Myocyte (in vitro differentiated cells): Measurements from ENCODE around the gene IFNGR1. TPM values are rescaled to one million over a fixed set of nuclear protein-coding genes. Genes with fewer than 3 reads are reported as not detected.

Source experiments
- DNase-seq: peaks from one replicate; pipeline ENCODE4 v3.0.0-alpha.2; 2012; ENCODE audit warnings: low read depth
- total RNA-seq: library from RNA; depleted of rRNA; stranded (reverse); fragments of >200 nt; gene quantifications from 2 replicates; pipeline ENCODE4 v1.2.3, GENCODE V29; 2014

Gene IFNGR1
- total RNA-seq, 1 donor from 2014 or later = 45.4 TPM

DNA sequence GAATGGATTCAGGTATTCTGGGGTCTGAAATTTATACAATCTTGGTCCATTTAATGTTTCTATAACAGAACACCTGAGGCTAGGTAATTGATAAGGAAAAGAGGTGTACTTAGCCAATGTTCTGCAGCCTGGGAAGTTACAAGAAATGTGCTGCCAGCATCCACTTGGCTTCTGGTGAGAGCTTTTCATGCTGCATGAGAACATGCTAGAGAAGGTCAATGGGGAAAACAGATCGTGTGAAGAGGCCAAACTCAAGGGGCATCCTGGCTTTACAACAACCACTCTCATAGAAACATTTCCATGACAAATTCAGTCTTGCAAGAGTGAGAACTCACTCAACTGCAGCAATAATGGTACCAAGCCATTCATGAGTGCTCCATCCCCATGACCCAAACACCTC, 62.5 kb downstream of the IFNGR1 start:
- DNase-seq = no peak

DNA sequence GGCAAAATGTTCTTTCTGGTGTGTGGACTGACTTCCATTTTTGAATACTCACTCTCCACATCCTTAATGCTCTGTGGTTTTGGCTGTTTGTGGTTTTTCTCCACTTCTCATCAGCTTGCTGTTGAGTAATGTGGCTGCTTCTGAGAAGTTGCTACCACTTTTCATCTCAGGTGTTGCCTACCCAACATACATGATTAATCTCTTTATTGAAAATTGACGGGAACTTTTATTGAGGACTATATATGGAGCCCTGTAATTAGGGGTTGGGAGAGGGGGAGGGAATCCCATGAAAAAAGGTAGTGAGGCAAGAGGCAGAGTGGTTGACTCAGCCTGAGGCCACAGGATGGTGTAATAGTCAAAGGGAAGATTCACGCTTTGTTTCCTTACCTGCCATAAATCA, 63.4 kb downstream of the IFNGR1 start:
- DNase-seq = peak; percentile 62

DNA sequence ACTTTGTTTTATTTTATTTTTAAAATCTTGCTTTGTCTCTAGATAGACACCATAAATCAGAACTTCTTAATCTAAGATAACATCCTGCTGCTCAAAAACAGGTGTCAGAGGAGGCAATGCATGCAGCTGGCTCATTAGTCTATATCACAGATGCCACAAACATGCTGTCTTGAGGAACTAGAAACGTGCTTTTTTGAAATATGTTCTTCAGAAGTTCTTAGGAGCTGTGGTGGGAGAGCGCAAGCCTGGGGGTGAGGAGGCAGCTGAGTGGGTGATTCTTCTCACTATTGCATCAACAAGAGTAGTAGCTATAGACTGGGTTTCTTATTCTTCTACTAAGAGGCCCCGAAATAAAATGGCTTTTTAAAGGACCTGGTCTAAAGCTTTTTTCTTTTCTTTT, 69.1 kb downstream of the IFNGR1 start:
- no peak for DNase-seq

DNA sequence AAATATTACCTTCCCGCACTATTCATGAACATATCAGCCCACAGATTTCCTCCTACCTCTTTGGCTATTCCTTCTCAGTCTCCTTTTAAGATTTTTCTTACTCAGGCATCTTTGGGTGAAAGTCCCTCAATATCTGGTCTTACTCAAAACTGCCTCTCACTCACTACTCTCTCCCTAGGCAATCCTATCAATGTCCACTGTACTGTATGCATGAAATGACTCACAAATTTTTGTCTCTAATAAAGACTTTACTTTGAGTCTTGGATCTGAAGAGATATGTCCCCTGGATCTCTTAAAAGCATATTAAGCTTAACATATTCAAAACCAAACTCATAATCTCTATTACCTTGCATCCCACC, 70.2 kb downstream of the IFNGR1 start:
- DNase-seq = no peak

DNA sequence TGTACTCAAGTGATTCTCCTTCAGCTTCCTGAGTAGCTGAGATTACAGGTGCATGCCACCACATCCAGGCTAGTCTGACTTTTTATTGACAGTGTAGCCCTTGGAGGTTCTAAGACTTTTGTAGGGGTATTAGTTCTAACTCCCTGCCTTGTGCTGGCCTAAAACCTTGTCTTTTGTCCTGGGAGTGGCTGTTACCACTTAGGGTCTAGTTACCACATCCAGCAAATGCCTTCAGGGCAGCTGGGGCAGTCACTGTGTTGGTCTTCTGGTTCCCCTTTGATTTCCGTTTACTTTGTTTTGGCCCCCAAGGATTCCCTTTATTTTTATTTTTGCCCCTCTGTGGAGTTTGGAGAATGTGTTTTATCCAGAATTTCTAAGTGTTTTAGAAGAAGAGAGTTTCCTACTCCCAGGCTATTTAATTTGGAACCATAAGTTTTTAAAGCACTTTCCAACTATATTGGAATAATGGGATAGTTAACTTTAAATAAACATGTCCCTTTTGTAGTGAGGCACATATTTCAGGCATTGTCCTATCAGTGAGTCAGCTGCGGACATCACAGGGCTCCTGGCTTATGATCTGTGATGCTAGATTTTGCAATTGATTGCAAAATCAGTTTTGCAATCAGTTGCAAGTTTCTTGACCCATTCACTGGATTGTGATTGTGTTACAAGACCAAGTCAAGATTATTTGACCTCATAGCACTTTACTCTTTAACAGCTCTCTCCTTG, 70.7 kb downstream of the IFNGR1 start:
- DNase-seq = no peak

Other genes with a start within 250 kb of the IFNGR1 start
- 6.4 and 6.7 TPM in 2 replicates for gene IL20RA, start 174.4 kb downstream of the IFNGR1 start, total RNA-seq
- gene IL22RA2, start 45.7 kb downstream of the IFNGR1 start, total RNA-seq = 0.16 TPM in 1 of 2 replicates, not detected in the other